K562 (cell line): ENCODE measurements around the gene MACROD2. TPM values are rescaled to one million over a fixed set of nuclear protein-coding genes. Genes with fewer than 3 reads are reported as not detected.

Experiments used
- ATAC-seq: fragments of 200-7000 bp; cut with Tn5 transposase; 3 replicates; pipeline ENCODE4 v1.9.1; 2020; ENCODE audit warnings: moderate library complexity
- BruUV-seq: library from RNA; stranded (reverse); fragments of 400-500 nt; replicated peaks from 2 replicates; lab custom pipeline; 2021; lab: Mats Ljungman, UMichigan
- CTCF ChIA-PET: fragments of 300-600 bp; formaldehyde crosslinking; extraction: SDS; loops from one replicate; lab custom pipeline; 2021; ENCODE audit warnings: low intra/inter-chr PET ratio; lab: Yijun Ruan, JAX
- POLR2A ChIA-PET: fragments of 300-600, 350-650 bp; sonication (Branson Sonifier 250); formaldehyde crosslinking; extraction: SDS; loops from one replicate; lab custom pipeline; 2021; ENCODE audit warnings: antibody characterized with exemption, inconsistent platforms; lab: Yijun Ruan, JAX
- DNase-seq, 4 experiments: peaks; one replicate each; pipeline versions ENCODE4 v3.0.0 to v3.0.0-alpha.2; 2011 to 2018; ENCODE audit warnings: low spot score in 3 of 4, mixed read lengths in 3 of 4; ENCODE audit errors: extremely low read depth in 1 of 4
- FAIRE-seq: peaks from 2 replicates; lab custom pipeline; 2011; peaks lifted over from hg19 to GRCh38; lab: Jason Lieb, UNC
- H2AFZ ChIP-seq: 2 replicates; pipeline ENCODE4 v1.6.0; 2011; ENCODE audit warnings: low read depth, low read length, control low read depth, inconsistent platforms
- H3K27ac ChIP-seq: fragments of 200-600 bp; 3 replicates; pipeline ENCODE4 v1.8.0; 2011; ENCODE audit warnings: low read depth, mild to moderate bottlenecking, control low read depth, inconsistent platforms, low read length, moderate library complexity, mixed read lengths; ENCODE audit errors: extremely low read depth
- H3K27me3 ChIP-seq, 2 experiments: fragments of 300-600 bp in 1 of 2; 2 replicates in 1 of 2; 3 replicates in 1 of 2; pipeline versions ENCODE4 v1.6.0 to v1.8.0; 2011; ENCODE audit warnings: inconsistent platforms in 2 of 2, low read length in 2 of 2, mild to moderate bottlenecking in 1 of 2, mixed read lengths in 1 of 2, moderate library complexity in 1 of 2; ENCODE audit not compliant: control insufficient read depth in 2 of 2, insufficient read depth in 2 of 2
- H3K36me3 ChIP-seq: fragments of 300-600 bp; 3 replicates; pipeline ENCODE4 v1.8.0; 2011; ENCODE audit warnings: mild to moderate bottlenecking, low read length, inconsistent platforms; ENCODE audit not compliant: control insufficient read depth, insufficient read depth
- H3K4me1 ChIP-seq, 2 experiments: fragments of 200-600 bp in 1 of 2; replicated peaks in 1 of 2; 2 replicates in 1 of 2; 3 replicates in 1 of 2; pipeline versions ENCODE4 v1.5.1 to v1.8.0; 2011; ENCODE audit warnings: inconsistent platforms in 2 of 2, low read length in 2 of 2, mild to moderate bottlenecking in 1 of 2, mixed read lengths in 1 of 2, moderate library complexity in 1 of 2; ENCODE audit not compliant: control insufficient read depth in 2 of 2, insufficient read depth in 2 of 2
- H3K4me2 ChIP-seq: 2 replicates; pipeline ENCODE4 v1.6.1; 2011; ENCODE audit warnings: low read length, control low read depth, inconsistent platforms, mixed read lengths; ENCODE audit not compliant: insufficient read depth
- H3K4me3 ChIP-seq: fragments of 200-600 bp; sonication (generic), shearing (Covaris generic); 2 replicates; pipeline ENCODE4 v1.5.1; 2016; ENCODE audit warnings: control low read depth, inconsistent platforms
- H3K79me2 ChIP-seq: fragments of 200-600 bp; 3 replicates; pipeline ENCODE4 v1.8.0; 2011; ENCODE audit warnings: low read length, inconsistent platforms; ENCODE audit not compliant: control insufficient read depth, insufficient read depth
- H3K9ac ChIP-seq, 2 experiments: 2 replicates each; pipeline versions ENCODE4 v1.6.0 to v1.6.1; 2011; ENCODE audit warnings: low read depth in 2 of 2, low read length in 2 of 2, control low read depth in 1 of 2, inconsistent platforms in 1 of 2, mild to moderate bottlenecking in 1 of 2, mixed read lengths in 1 of 2; ENCODE audit not compliant: insufficient read depth in 1 of 2
- H3K9me1 ChIP-seq: one replicate; pipeline ENCODE4 v1.6.0; 2011; ENCODE audit warnings: inconsistent platforms, mild to moderate bottlenecking, low read length, moderate library complexity; ENCODE audit not compliant: control insufficient read depth, insufficient read depth
- H3K9me3 ChIP-seq: replicated peaks from 2 replicates; pipeline ENCODE4 v1.5.1; 2011; ENCODE audit warnings: low read depth, low read length, inconsistent platforms; ENCODE audit not compliant: control insufficient read depth, insufficient read depth
- H4K20me1 ChIP-seq: replicated peaks from 2 replicates; pipeline ENCODE4 v1.6.1; 2011; ENCODE audit warnings: low read length, inconsistent platforms, mixed read lengths; ENCODE audit not compliant: control insufficient read depth, insufficient read depth
- GABPB1 ChIP-seq: sonication (generic); formaldehyde crosslinking; IDR thresholded peaks from 2 replicates; pipeline ENCODE4 v1.8.0; 2022; ENCODE audit warnings: mild to moderate bottlenecking, missing genetic modification reagents
- GATAD2B ChIP-seq: fragments of 450-650 bp; IDR thresholded peaks from 2 replicates; pipeline ENCODE4 v1.6.1; 2017; ENCODE audit warnings: mild to moderate bottlenecking, borderline replicate concordance
- HDAC6 ChIP-seq: IDR thresholded peaks from 2 replicates; pipeline ENCODE4 v1.6.1; 2012; ENCODE audit warnings: low read depth, mild to moderate bottlenecking, control low read depth, inconsistent platforms, low read length, moderate library complexity
- HNRNPUL1 ChIP-seq: fragments of 200-400 bp; formaldehyde crosslinking; IDR thresholded peaks from 2 replicates; pipeline ENCODE4 v1.6.1; 2017; ENCODE audit warnings: low read length
- MTA1 ChIP-seq: fragments of 450-650 bp; IDR thresholded peaks from 2 replicates; pipeline ENCODE4 v1.6.1; 2017; ENCODE audit warnings: borderline replicate concordance
- RBBP5 ChIP-seq: fragments of 200-600 bp; sonication (generic); IDR thresholded peaks from 2 replicates; pipeline ENCODE4 v1.6.1; 2012; ENCODE audit warnings: borderline replicate concordance, mild to moderate bottlenecking, low read length, control low read depth, inconsistent platforms; ENCODE audit not compliant: insufficient read depth, poor library complexity, severe bottlenecking
- RBM14 ChIP-seq: fragments of 200-400 bp; formaldehyde crosslinking; IDR thresholded peaks from 2 replicates; pipeline ENCODE4 v1.6.1; 2018; ENCODE audit warnings: low read depth, mild to moderate bottlenecking, low read length, moderate library complexity, borderline replicate concordance; ENCODE audit not compliant: insufficient read depth
- STAT5A ChIP-seq: IDR thresholded peaks from 2 replicates; pipeline ENCODE4 v1.6.1; 2012; ENCODE audit warnings: low read length, inconsistent platforms, borderline replicate concordance
- ZNF224 ChIP-seq: sonication (generic); formaldehyde crosslinking; IDR thresholded peaks from 2 replicates; pipeline ENCODE4 v1.8.0; 2022; ENCODE audit warnings: mild to moderate bottlenecking, missing genetic modification reagents
- ZNF232 ChIP-seq: sonication (generic); formaldehyde crosslinking; IDR thresholded peaks from 2 replicates; pipeline ENCODE4 v1.8.0; 2022; ENCODE audit warnings: mild to moderate bottlenecking, missing genetic modification reagents
- ZNF311 ChIP-seq: fragments of 250-450 bp; sonication (Bioruptor Pico); IDR thresholded peaks from 2 replicates; pipeline ENCODE4 v1.4.0; 2020; ENCODE audit warnings: mild to moderate bottlenecking, moderate library complexity
- WGBS: fragments of 100-300 bp; shearing (Covaris generic); methylation state at CpG from one replicate; pipeline ENCODE4 v1.1.6; 2016; ENCODE audit warnings: low coverage, mixed read lengths; ENCODE audit not compliant: insufficient coverage; ENCODE audit errors: missing lambda C conversion rate; 5-methylcytosine and 5-hydroxymethylcytosine counted together
- in situ Hi-C: fragments of 300-500 bp; cut with MboI; formaldehyde crosslinking; loops from 4 replicates; pipeline ENCODE4 v1.15.0; 2018; ENCODE audit warnings: inconsistent platforms, mixed read lengths
- intact Hi-C: fragments of 100-400 bp; cut with micrococcal nuclease; formaldehyde crosslinking; loops from 2 replicates; pipeline ENCODE4 v1.14.2; 2022
- polyA plus RNA-seq, 8 experiments: library from polyadenylated mRNA; depleted of rRNA in 4 of 8; stranded (reverse) in 5 of 8; unstranded in 3 of 8; fragments of >200 nt; fragmentation: Nextera tagmentation in 2 of 8; fragmentation: Illumina TruSeq in 1 of 8; extraction: Ambion mirVana in 2 of 8; extraction: Trizol in 1 of 8; gene quantifications; 2 replicates each; pipeline versions ENCODE4 v1.2.1 to v1.2.3, GENCODE V29; 2011 to 2014; ENCODE audit warnings: inconsistent platforms in 1 of 8, missing spikeins in 1 of 8
- total RNA-seq, 7 experiments: library from RNA; depleted of rRNA in 6 of 7; stranded (reverse); fragments of >200 nt in 6 of 7; fragmentation: Illumina TruSeq in 2 of 7; extraction: Trizol in 2 of 7; gene quantifications; 2 replicates each; pipeline versions ENCODE4 v1.2.1 to v1.2.3, GENCODE V29; 2011 to 2021; ENCODE audit warnings: low replicate concordance in 1 of 7
- TF ChIP-seq, protein P1 (sequence below): fragments of 450-650 bp; formaldehyde crosslinking; IDR thresholded peaks from 2 replicates; pipeline ENCODE4 v1.4.0; 2022; ENCODE audit warnings: missing genetic modification characterization
- TF ChIP-seq, protein P2 (sequence below): fragments of 450-650 bp; formaldehyde crosslinking; IDR thresholded peaks from 2 replicates; pipeline ENCODE4 v1.4.0; 2022; ENCODE audit warnings: mild to moderate bottlenecking, moderate library complexity
- TF ChIP-seq, protein P3 (sequence below), 2 experiments: fragments of 150-350 bp in 1 of 2; IDR thresholded peaks; 2 replicates each; pipeline ENCODE4 v1.6.1; 2012 to 2016; ENCODE audit warnings: low read depth in 2 of 2, low read length in 2 of 2, mild to moderate bottlenecking in 1 of 2, moderate library complexity in 1 of 2
- TF ChIP-seq, protein P4 (sequence below): fragments of 450-650 bp; formaldehyde crosslinking; IDR thresholded peaks from 2 replicates; pipeline ENCODE4 v1.4.0; 2020; ENCODE audit warnings: mild to moderate bottlenecking, moderate library complexity

Gene MACROD2
- total and polyA plus RNA-seq, 9 of the 15 experiments (the other 6 are each of a cell fraction or from before 2014, with no cell fraction given): not detected

DNA sequence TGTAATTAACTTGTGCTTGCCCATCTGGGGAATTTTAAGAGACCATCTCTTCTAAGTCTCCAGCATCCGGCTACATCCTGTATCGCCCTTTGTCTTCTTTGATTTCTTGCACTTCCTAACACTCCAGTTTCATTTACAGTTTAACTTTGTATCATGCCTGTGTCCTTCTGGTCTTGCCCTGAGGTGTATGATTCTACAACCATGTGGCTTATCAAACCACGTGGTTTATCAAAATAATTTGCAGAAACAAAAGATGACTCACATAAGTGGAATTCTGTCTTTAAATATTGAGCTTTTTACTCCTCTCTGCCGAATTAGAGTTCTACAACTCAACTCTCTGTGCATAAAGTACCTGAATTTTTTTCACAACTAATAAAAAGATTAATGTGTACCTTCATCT lies 1997.2 kb downstream of the MACROD2 start (continued):
- TF ChIP-seq, protein P1, sequence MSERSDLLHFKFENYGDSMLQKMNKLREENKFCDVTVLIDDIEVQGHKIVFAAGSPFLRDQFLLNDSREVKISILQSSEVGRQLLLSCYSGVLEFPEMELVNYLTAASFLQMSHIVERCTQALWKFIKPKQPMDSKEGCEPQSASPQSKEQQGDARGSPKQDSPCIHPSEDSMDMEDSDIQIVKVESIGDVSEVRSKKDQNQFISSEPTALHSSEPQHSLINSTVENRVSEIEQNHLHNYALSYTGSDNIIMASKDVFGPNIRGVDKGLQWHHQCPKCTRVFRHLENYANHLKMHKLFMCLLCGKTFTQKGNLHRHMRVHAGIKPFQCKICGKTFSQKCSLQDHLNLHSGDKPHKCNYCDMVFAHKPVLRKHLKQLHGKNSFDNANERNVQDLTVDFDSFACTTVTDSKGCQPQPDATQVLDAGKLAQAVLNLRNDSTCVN (CRISPR knock-in tag): no peak
- TF ChIP-seq HDAC6 (no peak), GABPB1 (CRISPR knock-in tag) (no peak), GATAD2B (no peak), ZNF311 (CRISPR knock-in tag) (no peak)

DNA sequence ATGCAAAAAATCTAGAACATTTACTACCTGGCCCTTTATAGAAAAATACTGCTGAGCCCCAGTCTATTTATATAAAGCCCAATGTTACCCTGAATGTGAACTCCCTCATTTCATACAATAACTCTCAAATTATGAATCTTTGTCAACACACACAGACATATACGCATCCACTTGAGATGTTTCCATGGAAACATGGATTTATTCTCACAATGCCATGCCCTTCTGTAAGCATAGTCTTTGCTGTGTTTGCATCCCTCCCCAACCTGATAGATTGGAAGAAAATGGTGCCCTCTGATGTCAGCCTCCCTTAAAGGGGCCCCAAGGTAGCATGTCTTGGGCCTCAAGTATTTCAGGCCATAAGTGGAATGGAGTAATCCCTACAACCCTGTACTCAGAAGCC lies 2004.8 kb downstream of the MACROD2 start:
- BruUV-seq: no TSS peak
- ChIA-PET CTCF (no interaction called here), POLR2A (no interaction called here)
- Histone ChIP-seq H3K27me3 (no peaks in the 10 kb centered on the region), H3K4me2 (no peak overlapping the region), H3K9me1 (no peaks in the 10 kb centered on the region), H3K27ac (no peak overlapping the region), H2AFZ (no peak overlapping the region), H3K9me3 (no peaks in the 10 kb centered on the region), H3K4me3 (no peak overlapping the region), H4K20me1 (no peaks in the 10 kb centered on the region), H3K4me1 (no peaks in the 10 kb centered on the region), H3K36me3 (no peaks in the 10 kb centered on the region), H3K9ac (no peak overlapping the region), H3K79me2 (no peaks in the 10 kb centered on the region)
- intact Hi-C loops: no loop called here
- ATAC-seq (no peak), FAIRE-seq (no peak), DNase-seq (no peak)
- in situ Hi-C loops: no loop called here
- 0% methylated on average over 1 of the region's 1 CpG for WGBS
- TF ChIP-seq RBBP5: no peak
- TF ChIP-seq ZNF224 (CRISPR knock-in tag): no peak
- TF ChIP-seq, protein P2, sequence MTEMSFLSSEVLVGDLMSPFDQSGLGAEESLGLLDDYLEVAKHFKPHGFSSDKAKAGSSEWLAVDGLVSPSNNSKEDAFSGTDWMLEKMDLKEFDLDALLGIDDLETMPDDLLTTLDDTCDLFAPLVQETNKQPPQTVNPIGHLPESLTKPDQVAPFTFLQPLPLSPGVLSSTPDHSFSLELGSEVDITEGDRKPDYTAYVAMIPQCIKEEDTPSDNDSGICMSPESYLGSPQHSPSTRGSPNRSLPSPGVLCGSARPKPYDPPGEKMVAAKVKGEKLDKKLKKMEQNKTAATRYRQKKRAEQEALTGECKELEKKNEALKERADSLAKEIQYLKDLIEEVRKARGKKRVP (CRISPR knock-in tag): no peak
- TF ChIP-seq, protein P3, sequence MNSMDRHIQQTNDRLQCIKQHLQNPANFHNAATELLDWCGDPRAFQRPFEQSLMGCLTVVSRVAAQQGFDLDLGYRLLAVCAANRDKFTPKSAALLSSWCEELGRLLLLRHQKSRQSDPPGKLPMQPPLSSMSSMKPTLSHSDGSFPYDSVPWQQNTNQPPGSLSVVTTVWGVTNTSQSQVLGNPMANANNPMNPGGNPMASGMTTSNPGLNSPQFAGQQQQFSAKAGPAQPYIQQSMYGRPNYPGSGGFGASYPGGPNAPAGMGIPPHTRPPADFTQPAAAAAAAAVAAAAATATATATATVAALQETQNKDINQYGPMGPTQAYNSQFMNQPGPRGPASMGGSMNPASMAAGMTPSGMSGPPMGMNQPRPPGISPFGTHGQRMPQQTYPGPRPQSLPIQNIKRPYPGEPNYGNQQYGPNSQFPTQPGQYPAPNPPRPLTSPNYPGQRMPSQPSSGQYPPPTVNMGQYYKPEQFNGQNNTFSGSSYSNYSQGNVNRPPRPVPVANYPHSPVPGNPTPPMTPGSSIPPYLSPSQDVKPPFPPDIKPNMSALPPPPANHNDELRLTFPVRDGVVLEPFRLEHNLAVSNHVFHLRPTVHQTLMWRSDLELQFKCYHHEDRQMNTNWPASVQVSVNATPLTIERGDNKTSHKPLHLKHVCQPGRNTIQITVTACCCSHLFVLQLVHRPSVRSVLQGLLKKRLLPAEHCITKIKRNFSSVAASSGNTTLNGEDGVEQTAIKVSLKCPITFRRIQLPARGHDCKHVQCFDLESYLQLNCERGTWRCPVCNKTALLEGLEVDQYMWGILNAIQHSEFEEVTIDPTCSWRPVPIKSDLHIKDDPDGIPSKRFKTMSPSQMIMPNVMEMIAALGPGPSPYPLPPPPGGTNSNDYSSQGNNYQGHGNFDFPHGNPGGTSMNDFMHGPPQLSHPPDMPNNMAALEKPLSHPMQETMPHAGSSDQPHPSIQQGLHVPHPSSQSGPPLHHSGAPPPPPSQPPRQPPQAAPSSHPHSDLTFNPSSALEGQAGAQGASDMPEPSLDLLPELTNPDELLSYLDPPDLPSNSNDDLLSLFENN (IDR thresholded peaks at IDR 0.05; ENCODE audit: low read depth in 2 of 2, low read length in 2 of 2): no peak
- TF ChIP-seq HNRNPUL1: no peak
- TF ChIP-seq RBM14: no peak
- TF ChIP-seq, protein P4, sequence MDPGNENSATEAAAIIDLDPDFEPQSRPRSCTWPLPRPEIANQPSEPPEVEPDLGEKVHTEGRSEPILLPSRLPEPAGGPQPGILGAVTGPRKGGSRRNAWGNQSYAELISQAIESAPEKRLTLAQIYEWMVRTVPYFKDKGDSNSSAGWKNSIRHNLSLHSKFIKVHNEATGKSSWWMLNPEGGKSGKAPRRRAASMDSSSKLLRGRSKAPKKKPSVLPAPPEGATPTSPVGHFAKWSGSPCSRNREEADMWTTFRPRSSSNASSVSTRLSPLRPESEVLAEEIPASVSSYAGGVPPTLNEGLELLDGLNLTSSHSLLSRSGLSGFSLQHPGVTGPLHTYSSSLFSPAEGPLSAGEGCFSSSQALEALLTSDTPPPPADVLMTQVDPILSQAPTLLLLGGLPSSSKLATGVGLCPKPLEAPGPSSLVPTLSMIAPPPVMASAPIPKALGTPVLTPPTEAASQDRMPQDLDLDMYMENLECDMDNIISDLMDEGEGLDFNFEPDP: no peak
- TF ChIP-seq ZNF232 (CRISPR knock-in tag): no peak
- no peak for TF ChIP-seq MTA1
- no peak for TF ChIP-seq STAT5A
